Measurements from ENCODE around the gene MYH6.

GRCh38 chr14:23382731-23383440, 25.2 kb downstream of the MYH6 start:
- no peak for TF ChIP-seq TCF7L2 (IDR thresholded peaks at IDR 0.05; ENCODE audit: low read depth, low read length)
- no peak for TF ChIP-seq CTCF (IDR thresholded peaks at IDR 0.05)
- no peak for TF ChIP-seq POLR2AphosphoS5 (IDR thresholded peaks at IDR 0.05; ENCODE audit: low read depth, low read length)
- no peak for TF ChIP-seq REST (IDR thresholded peaks at IDR 0.05; ENCODE audit: insufficient read depth in 1 of 2, low read depth in 2 of 2, low read length in 1 of 2)
- TF ChIP-seq SIN3A (IDR thresholded peaks at IDR 0.05; ENCODE audit: borderline replicate concordance, insufficient read depth, low read depth, low read length), result no peak
